Activated CD8-positive, alpha-beta T cell treated with anti-CD3 and anti-CD28 coated beads for 36 hours (primary cell): ENCODE measurements around the gene SHISA5. TPM values are rescaled to one million over a fixed set of nuclear protein-coding genes. Genes with fewer than 3 reads are reported as not detected.
A peak's percentile ranks its signal among the peaks of the same experiment; 100 is the strongest.

Experiments
- ATAC-seq: fragments of 200-7000 bp; cut with Tn5 transposase; one replicate; pipeline ENCODE4 v1.10.0; 2021; ENCODE audit warnings: mild to moderate bottlenecking, moderate library complexity
- CTCF ChIA-PET: fragments of 350-600 bp; sonication (Branson Sonifier 250); formaldehyde crosslinking; loops from one replicate; lab custom pipeline; 2021; ENCODE audit warnings: antibody characterized with exemption; lab: Charles Lee
- POLR2A ChIA-PET: fragments of 350-600 bp; sonication (Branson Sonifier 250); formaldehyde crosslinking; loops from one replicate; lab custom pipeline; 2021; ENCODE audit warnings: antibody characterized with exemption; lab: Charles Lee
- DNase-seq: peaks from one replicate; pipeline ENCODE4 v3.0.0-alpha.2; 2020
- H3K27ac Mint-ChIP-seq: one replicate; pipeline ENCODE4 v1.8.0; 2021; ENCODE audit warnings: mild to moderate bottlenecking, mixed read lengths
- H3K27me3 Mint-ChIP-seq: one replicate; pipeline ENCODE4 v1.8.0; 2021; ENCODE audit warnings: mixed read lengths
- H3K36me3 Mint-ChIP-seq: one replicate; pipeline ENCODE4 v1.8.0; 2021; ENCODE audit warnings: low read depth, mixed read lengths
- H3K4me1 Mint-ChIP-seq: one replicate; pipeline ENCODE4 v1.8.0; 2021; ENCODE audit warnings: low read depth, mixed read lengths
- H3K4me3 Mint-ChIP-seq: one replicate; pipeline ENCODE4 v1.8.0; 2021; ENCODE audit warnings: mild to moderate bottlenecking, moderate library complexity, mixed read lengths
- H3K9me3 Mint-ChIP-seq: one replicate; pipeline ENCODE4 v1.8.0; 2021; ENCODE audit warnings: mixed read lengths
- intact Hi-C: fragments of 100-400 bp; cut with micrococcal nuclease; formaldehyde crosslinking; loops from one replicate; pipeline ENCODE4 v1.10.0; 2022
- total RNA-seq, 2 experiments: library from RNA; stranded (reverse); gene quantifications; one replicate each; pipeline ENCODE4 v1.2.3, GENCODE V29; 2021
- TF ChIP-seq, protein P1 (sequence below): fragments of 200-600 bp; IDR thresholded peaks from one replicate; pipeline ENCODE4 v1.8.0; 2022; ENCODE audit warnings: antibody characterized with exemption, mild to moderate bottlenecking

SHISA5 gene
- total RNA-seq, 2 experiments from 2014 or later = 65.9 to 71.4 TPM

DNA sequence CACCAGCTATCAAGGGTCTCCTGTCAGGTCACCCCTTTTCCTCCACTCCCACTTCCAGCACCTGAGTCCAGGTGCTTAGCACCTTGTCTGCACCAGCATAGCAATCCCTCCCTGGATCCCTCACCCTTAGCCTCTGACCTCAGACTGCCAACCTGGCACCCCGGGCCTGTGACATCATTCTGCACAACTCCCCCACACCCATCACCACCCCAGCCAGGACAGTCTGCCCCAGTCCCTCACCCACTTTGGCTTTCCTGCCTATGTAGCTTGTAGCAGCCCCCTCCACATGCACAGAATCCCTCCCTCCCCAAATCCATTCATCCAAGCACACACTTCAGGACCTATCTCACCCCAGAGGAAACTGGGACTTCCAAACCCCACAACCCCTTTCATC lies 73.3 kb downstream of the SHISA5 start:
- DNase-seq = no peak
- no peaks in the 10 kb centered on the region for H3K9me3 Mint-ChIP-seq
- peaks cover 6% of the 10 kb centered on the region for H3K27me3 Mint-ChIP-seq
- intact Hi-C loops = no loop called here
- H3K27ac Mint-ChIP-seq = no peak overlapping the region
- ChIA-PET POLR2A (interaction anchor here (1.3 to 2.4 kb wide), 3 partner anchors 9 to 40 kb away, joined by 4 to 8 read pairs (median 4); partner anchors contain the start of genes CCDC51 and TMA7), CTCF (no interaction called here)
- H3K4me1 Mint-ChIP-seq = peaks cover 7% of the 10 kb centered on the region
- TF ChIP-seq, protein P1, sequence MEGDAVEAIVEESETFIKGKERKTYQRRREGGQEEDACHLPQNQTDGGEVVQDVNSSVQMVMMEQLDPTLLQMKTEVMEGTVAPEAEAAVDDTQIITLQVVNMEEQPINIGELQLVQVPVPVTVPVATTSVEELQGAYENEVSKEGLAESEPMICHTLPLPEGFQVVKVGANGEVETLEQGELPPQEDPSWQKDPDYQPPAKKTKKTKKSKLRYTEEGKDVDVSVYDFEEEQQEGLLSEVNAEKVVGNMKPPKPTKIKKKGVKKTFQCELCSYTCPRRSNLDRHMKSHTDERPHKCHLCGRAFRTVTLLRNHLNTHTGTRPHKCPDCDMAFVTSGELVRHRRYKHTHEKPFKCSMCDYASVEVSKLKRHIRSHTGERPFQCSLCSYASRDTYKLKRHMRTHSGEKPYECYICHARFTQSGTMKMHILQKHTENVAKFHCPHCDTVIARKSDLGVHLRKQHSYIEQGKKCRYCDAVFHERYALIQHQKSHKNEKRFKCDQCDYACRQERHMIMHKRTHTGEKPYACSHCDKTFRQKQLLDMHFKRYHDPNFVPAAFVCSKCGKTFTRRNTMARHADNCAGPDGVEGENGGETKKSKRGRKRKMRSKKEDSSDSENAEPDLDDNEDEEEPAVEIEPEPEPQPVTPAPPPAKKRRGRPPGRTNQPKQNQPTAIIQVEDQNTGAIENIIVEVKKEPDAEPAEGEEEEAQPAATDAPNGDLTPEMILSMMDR = no peak
- H3K36me3 Mint-ChIP-seq = peaks cover 12% of the 10 kb centered on the region
- ATAC-seq = no peak
- peak overlapping the region; percentile 72 for H3K4me3 Mint-ChIP-seq

DNA sequence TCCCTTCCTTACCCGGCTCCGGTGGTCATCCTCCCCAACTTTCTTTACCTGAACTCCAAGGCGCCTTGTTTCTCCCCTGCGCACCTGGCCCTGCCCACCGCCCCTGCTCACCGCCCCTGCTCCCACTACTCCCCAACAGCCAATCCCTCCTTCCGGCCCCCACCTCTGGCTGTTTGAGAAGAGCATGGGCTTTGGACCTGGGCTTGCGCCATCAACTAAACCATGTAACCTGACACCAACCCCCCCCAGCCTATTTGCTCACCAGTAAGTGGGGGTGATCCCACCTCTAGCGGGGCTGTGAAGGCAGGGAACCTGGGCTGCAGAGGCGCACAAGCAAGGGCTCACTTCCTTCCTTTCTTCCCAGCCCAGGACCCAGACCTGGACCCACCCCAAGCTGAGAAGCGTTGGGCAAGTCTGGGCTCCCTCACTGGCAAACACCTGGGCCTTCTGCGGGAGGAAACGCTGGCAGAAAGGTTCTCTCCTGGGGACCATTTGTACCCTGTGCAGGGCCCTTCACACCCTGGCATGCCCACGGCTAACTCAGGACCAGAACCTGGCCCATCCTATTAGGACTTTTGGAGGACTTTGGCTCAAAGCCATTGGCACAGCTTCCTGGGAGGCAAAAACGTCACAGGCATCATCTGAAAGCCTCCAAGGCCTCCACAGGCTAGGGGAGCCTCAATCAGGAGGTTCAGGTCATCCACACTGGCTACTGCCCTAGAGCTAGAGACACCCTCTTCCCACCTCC lies 73.8 kb downstream of the SHISA5 start, which contains the start of gene PLXNB1:
Gene PLXNB1, minus strand, starts transcription at position 127 of the 748 bp plus-strand sequence. CDS start 5,475 bp downstream, outside the sequence.
- H3K4me1 Mint-ChIP-seq = peaks cover 7% of the 10 kb centered on the region
- H3K9me3 Mint-ChIP-seq = no peaks in the 10 kb centered on the region
- ChIA-PET POLR2A (interaction anchor here (0.6 to 2.4 kb wide), 4 partner anchors 9 to 41 kb away, joined by 3 to 8 read pairs (median 4); partner anchors contain the start of genes CCDC51 and TMA7), CTCF (no interaction called here)
- intact Hi-C loops = no loop called here
- ATAC-seq = peak; percentile 8
- H3K27me3 Mint-ChIP-seq = peaks cover 6% of the 10 kb centered on the region
- TF ChIP-seq, protein P1 = no peak
- peaks cover 12% of the 10 kb centered on the region for H3K36me3 Mint-ChIP-seq
- peak; percentile 32 for DNase-seq
- H3K27ac Mint-ChIP-seq = no peak within 1 kb of the TSS
- H3K4me3 Mint-ChIP-seq = peak within 1 kb of the TSS; percentile 72

DNA sequence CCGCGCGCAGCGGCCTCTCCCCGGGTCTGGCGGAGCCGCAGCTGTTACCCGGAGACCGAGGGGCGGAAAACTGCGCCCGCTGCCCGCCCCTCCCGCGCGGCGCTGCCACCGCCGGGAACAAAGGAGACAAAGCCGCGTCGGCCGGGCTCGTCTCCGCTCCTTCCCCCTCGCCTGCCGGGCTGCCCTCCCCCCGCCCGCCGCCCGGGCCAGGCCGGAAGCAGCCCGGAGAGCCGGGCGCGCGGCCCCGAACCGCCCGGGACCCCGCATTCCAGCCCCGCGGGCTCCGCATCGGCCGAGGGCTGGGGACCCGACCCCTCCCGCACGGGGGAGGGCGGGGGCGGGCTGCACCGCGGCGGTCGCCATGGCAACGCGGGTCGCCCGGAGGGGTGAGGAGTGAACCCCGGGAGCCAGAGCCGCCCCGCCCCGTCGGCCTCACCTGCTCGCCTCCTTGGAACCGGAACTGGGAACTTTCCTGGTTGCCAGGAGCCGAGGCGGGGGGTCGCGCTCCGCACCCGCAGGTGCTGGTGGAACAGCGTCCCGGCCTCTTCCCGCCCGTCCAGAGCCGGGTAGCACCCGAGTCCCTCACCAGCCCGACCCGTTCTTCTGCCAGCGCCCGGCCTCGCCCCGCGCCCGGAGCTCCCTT lies 74.5 kb downstream of the SHISA5 start:
- ChIA-PET POLR2A (interaction anchor here (0.6 to 2.4 kb wide), 4 partner anchors 10 to 41 kb away, joined by 3 to 8 read pairs (median 4); partner anchors contain the start of genes CCDC51 and TMA7), CTCF (no interaction called here)
- H3K9me3 Mint-ChIP-seq = no peaks in the 10 kb centered on the region
- H3K27ac Mint-ChIP-seq = no peak overlapping the region
- H3K27me3 Mint-ChIP-seq = peaks cover 6% of the 10 kb centered on the region
- intact Hi-C loops = no loop called here
- peaks cover 7% of the 10 kb centered on the region for H3K4me1 Mint-ChIP-seq
- DNase-seq (peak; percentile 45), ATAC-seq (peak; percentile 76)
- H3K4me3 Mint-ChIP-seq = peak overlapping the region; percentile 72
- TF ChIP-seq, protein P1 = no peak
- H3K36me3 Mint-ChIP-seq = peaks cover 12% of the 10 kb centered on the region

DNA sequence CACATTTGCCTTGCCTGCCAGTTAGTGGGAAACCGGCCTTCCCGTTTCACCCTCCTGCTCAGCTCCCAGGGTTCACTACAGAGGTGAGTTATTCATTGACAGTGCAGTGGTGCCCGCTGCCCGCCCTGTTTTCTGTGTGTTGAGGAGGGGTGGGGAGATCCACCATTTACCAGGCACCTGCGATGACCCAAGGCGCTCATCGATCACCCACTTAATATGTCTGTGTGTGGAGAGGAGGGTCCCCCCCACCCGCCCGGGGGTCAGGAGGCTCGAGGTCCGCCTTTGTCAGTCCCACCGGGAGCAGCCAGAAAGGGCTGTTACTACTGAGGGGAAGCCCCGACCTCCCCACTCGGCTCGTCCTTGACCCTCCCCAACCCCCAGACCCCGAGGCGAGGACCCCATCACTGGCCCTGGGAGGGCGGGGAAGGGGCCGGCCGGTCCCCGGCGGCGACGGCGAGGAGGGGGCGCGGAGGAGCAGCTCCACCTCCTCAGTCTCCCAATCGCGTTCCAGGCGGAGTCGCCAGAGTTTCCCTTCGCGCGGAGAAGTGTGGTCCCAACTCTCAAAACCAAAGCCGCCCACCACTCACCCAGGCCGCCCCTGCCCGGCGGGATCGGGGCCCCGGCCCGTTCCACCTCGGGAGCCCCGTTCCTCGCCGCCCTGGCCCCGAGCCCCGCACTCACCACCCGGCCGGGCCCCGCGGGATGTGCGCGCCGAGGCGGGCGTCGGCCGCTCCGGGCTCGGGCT lies 75.2 kb downstream of the SHISA5 start:
- H3K36me3 Mint-ChIP-seq = peaks cover 10% of the 10 kb centered on the region
- intact Hi-C loops = no loop called here
- TF ChIP-seq, protein P1 = no peak
- DNase-seq = no peak
- peak overlapping the region; percentile 25 for H3K4me3 Mint-ChIP-seq
- peaks cover 4% of the 10 kb centered on the region for H3K4me1 Mint-ChIP-seq
- ATAC-seq = peak; percentile 49
- H3K9me3 Mint-ChIP-seq = no peaks in the 10 kb centered on the region
- H3K27me3 Mint-ChIP-seq = peaks cover 6% of the 10 kb centered on the region
- ChIA-PET POLR2A (interaction anchor here (2.4 kb wide), 1 partner anchor 11 kb away, joined by 8 read pairs; the partner anchor contains the start of genes CCDC51 and TMA7), CTCF (no interaction called here)
- no peak overlapping the region for H3K27ac Mint-ChIP-seq
